ENCODE measurements around the gene RHEB. TPM values are rescaled to one million over a fixed set of nuclear protein-coding genes. Genes with fewer than 3 reads are reported as not detected.

The RHEB gene
- total RNA-seq, 2 donors from 2014 or later = 44.9 to 91.0 TPM

DNA sequence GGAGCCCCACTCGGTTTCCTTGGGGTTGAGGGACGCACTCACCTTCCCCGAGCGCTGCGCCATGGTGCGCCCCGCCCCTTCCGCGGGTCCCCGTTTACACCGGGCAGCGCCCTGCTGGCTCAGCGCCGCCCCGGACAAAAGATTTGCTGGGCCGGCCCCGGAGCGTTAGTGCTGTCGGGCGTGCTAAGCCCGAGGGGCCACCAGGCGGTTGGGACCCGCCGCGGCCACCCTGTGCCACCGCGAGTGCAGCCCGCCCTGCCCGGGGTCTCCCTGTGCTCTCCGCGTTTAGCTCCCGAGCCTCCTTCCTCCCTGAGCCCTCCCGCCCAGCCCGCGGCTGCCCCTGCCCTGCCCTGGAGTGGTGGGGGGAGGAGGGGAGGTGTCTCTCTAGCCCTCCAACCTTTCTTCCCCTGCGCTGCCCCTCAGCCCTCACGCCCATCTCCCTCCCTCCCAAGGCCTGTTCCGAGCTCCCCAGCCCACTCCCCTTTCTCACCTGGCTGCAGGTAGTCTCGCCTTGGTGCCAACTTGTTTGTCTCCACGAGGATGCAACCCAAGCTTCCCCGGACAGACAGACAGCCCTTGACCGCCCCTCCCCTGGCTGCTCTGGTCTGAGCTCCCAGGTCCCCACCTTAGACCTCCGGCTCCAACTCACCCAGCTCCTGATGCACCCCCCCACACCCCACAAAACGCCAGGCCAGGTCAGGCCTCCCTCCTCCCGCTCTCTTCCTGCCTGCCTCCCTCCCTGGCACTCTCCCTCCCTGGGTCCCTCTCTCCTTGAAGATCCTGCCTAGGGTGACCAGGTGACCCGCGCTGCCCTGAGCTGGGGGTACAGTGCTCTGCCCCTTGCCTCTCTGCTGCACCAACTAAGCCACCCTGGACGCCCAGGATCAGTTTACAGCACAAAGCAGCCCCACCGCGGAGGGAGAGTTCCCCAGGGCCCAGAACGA is 79.6 kb downstream of the RHEB start, which contains the start of gene CRYGN:
Gene CRYGN, minus strand, starts transcription at position 287 of the 944 bp plus-strand sequence. Its CDS starts 224 bp downstream, at position 63.
- DNase-seq (peak in 1 of 4 donors; percentile 9), ATAC-seq (no peak)
- Histone ChIP-seq H3K36me3 (replicated peaks in 1 of 2; ENCODE audit: insufficient read depth in 1 of 2, low read depth in 2 of 2) (no peaks in the 10 kb centered on the region), H3K27me3 (no peaks in the 10 kb centered on the region), H3K4me3 (no peak within 1 kb of the TSS), H3K4me1 (peaks cover 11% of the 10 kb centered on the region), H3K9me3 (no peaks in the 10 kb centered on the region), H3K27ac (no peak within 1 kb of the TSS)
- TF ChIP-seq, protein P1, sequence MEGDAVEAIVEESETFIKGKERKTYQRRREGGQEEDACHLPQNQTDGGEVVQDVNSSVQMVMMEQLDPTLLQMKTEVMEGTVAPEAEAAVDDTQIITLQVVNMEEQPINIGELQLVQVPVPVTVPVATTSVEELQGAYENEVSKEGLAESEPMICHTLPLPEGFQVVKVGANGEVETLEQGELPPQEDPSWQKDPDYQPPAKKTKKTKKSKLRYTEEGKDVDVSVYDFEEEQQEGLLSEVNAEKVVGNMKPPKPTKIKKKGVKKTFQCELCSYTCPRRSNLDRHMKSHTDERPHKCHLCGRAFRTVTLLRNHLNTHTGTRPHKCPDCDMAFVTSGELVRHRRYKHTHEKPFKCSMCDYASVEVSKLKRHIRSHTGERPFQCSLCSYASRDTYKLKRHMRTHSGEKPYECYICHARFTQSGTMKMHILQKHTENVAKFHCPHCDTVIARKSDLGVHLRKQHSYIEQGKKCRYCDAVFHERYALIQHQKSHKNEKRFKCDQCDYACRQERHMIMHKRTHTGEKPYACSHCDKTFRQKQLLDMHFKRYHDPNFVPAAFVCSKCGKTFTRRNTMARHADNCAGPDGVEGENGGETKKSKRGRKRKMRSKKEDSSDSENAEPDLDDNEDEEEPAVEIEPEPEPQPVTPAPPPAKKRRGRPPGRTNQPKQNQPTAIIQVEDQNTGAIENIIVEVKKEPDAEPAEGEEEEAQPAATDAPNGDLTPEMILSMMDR (IDR thresholded peaks at IDR 0.05) = no peak
- no peak for TF ChIP-seq POLR2A (IDR thresholded peaks at IDR 0.05)
- WGBS, 2 donors = 24 to 30% methylated on average over 34 to 51 of the region's 51 CpGs
- intact Hi-C loops (cut with DNase I) = no loop called here

- Histone ChIP-seq H3K36me3 (replicated peaks in 1 of 2; ENCODE audit: insufficient read depth in 1 of 2, low read depth in 2 of 2) (no peaks in the 10 kb centered on the region), H3K4me1 (peaks cover 15% of the 10 kb centered on the region), H3K27me3 (no peaks in the 10 kb centered on the region), H3K9me3 (no peaks in the 10 kb centered on the region), H3K4me3 (no peak overlapping the region), H3K27ac (no peak overlapping the region)
- 86 to 92% methylated on average over 13 to 17 of the region's 17 CpGs for WGBS, 2 donors
- intact Hi-C loops (cut with DNase I) = no loop called here
- no peak for ATAC-seq
- no peak for TF ChIP-seq POLR2A (IDR thresholded peaks at IDR 0.05)
- TF ChIP-seq, protein P1 (IDR thresholded peaks at IDR 0.05) = no peak
- peak in 1 of 4 donors; percentile 3 for DNase-seq
Measured at GRCh38 chr7:151438864-151439601, 80.7 kb downstream of the RHEB start.

DNA sequence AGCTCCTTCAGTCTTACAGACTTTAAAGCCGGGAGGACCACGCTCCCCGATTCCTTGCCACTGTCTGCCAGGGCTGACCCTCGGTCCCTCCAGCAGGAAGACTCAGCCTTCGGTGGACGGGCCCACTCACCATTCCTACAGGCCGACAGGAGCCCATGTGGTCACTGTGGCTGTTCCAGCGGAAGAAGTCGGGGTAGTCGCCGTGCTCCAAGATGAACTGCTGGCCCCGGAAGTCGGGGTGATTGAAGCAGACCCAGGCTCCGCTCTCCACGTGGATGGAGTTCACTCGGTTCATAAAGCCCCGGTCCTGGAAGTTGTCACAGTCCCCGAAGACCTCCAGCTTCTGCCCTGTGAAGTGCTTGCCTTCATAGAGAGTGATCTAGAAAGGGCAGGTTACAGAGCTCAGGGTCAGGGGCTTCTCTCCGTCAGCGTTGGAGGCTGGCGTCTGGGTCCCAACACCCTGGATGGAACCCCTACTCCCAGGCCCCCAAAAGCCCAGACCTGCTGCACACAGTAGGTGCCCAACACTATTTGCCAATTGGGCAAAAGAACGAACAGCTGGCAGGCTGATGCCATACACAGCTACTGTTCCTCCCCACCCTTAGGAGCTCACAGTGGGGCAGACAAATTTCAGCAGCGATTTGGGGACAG is 81.7 kb downstream of the RHEB start:
- intact Hi-C loops (cut with DNase I) = no loop called here
- ATAC-seq (no peak), DNase-seq (no peak)
- no peaks in the 10 kb centered on the region for H3K27me3 ChIP-seq
- TF ChIP-seq POLR2A (IDR thresholded peaks at IDR 0.05) = no peak
- TF ChIP-seq, protein P1 (IDR thresholded peaks at IDR 0.05) = no peak
- no peaks in the 10 kb centered on the region for H3K9me3 ChIP-seq
- H3K27ac ChIP-seq = no peak overlapping the region
- WGBS, 2 donors = 84 to 95% methylated on average over 8 to 23 of the region's 23 CpGs
- peaks cover 15% of the 10 kb centered on the region for H3K4me1 ChIP-seq
- no peaks in the 10 kb centered on the region for H3K36me3 ChIP-seq (replicated peaks in 1 of 2; ENCODE audit: insufficient read depth in 1 of 2, low read depth in 2 of 2)
- H3K4me3 ChIP-seq = no peak overlapping the region

DNA sequence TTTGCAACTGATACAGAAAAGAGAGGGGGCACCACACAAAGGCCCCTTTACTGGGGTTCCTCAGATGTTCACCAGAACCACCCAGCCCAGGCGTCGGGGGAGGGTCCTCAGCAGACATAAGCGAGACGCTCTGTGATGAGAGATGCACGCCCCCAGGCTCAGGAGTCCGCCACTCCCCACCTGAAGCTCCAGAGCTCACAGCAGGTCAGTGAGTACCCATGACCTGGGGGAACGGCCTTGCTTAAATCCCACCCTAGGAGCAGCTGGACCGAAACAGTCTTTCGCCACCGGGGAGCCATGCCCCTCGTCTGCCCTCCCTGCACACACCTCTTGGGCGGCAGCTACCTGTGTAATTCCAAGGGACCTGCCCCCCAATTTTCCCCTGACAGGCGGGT is 82.5 kb downstream of the RHEB start:
- TF ChIP-seq, protein P1 (IDR thresholded peaks at IDR 0.05) = no peak
- no peak for TF ChIP-seq POLR2A (IDR thresholded peaks at IDR 0.05)
- Histone ChIP-seq H3K4me1 (peaks cover 15% of the 10 kb centered on the region), H3K4me3 (no peak overlapping the region), H3K27ac (no peak overlapping the region), H3K36me3 (replicated peaks in 1 of 2; ENCODE audit: insufficient read depth in 1 of 2, low read depth in 2 of 2) (no peaks in the 10 kb centered on the region), H3K9me3 (no peaks in the 10 kb centered on the region), H3K27me3 (no peaks in the 10 kb centered on the region)
- intact Hi-C loops (cut with DNase I) = no loop called here
- WGBS, 2 donors = 95 to 97% methylated on average over 7 to 13 of the region's 13 CpGs
- ATAC-seq (no peak), DNase-seq (no peak)

Data from body of pancreas (tissue), 4 donors.